Frontal cortex (tissue), 4 donors: ENCODE results near the gene DDIT3. TPM values are rescaled to one million over a fixed set of nuclear protein-coding genes. Genes with fewer than 3 reads are reported as not detected.

ENCODE experiments used
- DNase-seq, 2 donors: peaks; one replicate each; pipeline ENCODE4 v3.0.0; 2012; ENCODE audit warnings: low spot score in 2 of 2
- FAIRE-seq: peaks from 2 replicates; lab custom pipeline; 2012; peaks lifted over from hg19 to GRCh38; lab: Jason Lieb, UNC
- small RNA-seq: library from RNA; depleted of rRNA; stranded (forward); fragments of <200 nt; gene quantifications from one replicate; pipeline ENCODE3, GENCODE V24; 2014
- total RNA-seq: library from RNA; depleted of rRNA; stranded (reverse); fragments of >200 nt; gene quantifications from one replicate; pipeline ENCODE4 v1.2.3, GENCODE V29; 2014
- donor health status: control.
- donor health status: control.
- donor health status: control.

DDIT3 gene
- total RNA-seq, 1 donor from 2014 or later: 4.9 TPM

- DNase-seq: no peak
- no peak for FAIRE-seq
Measured at GRCh38 chr12:57473886-57474285, 46.4 kb downstream of the DDIT3 start.

- DNase-seq (no peak), FAIRE-seq (no peak)
Measured at GRCh38 chr12:57473392-57473791, 46.9 kb downstream of the DDIT3 start.

- FAIRE-seq (no peak), DNase-seq (no peak)
Measured at GRCh38 chr12:57472391-57472790, 47.9 kb downstream of the DDIT3 start.

- no peak for DNase-seq
- no peak for FAIRE-seq
Measured at GRCh38 chr12:57471661-57472060, 48.7 kb downstream of the DDIT3 start.

- DNase-seq: no peak
- no peak for FAIRE-seq
Measured at GRCh38 chr12:57470970-57471656, 49.2 kb downstream of the DDIT3 start.

- FAIRE-seq (no peak), DNase-seq (no peak)
Measured at GRCh38 chr12:57470286-57470969, 49.9 kb downstream of the DDIT3 start.

- FAIRE-seq: no peak
- DNase-seq: no peak
Measured at GRCh38 chr12:57469296-57470164, 50.8 kb downstream of the DDIT3 start.

GRCh38 chr12:57467915-57468314, 52.4 kb downstream of the DDIT3 start:
- FAIRE-seq (no peak), DNase-seq (no peak)

GRCh38 chr12:57467212-57467874, 53.0 kb downstream of the DDIT3 start:
- DNase-seq (no peak), FAIRE-seq (no peak)

Small RNA genes within 50 kb of the gene (small RNA-seq; reads per million reads assigned to genes)
- not detected for gene MIR616

Other genes starting within 250 kb of the DDIT3 start
- 17.1 TPM for gene R3HDM2, start 89.5 kb downstream of the DDIT3 start, total RNA-seq
- not detected for gene INHBC, start 85.7 kb downstream of the DDIT3 start, total RNA-seq
- not detected for gene INHBE, start 65.2 kb downstream of the DDIT3 start, total RNA-seq
- under 0.01 TPM for gene GLI1, start 60.7 kb downstream of the DDIT3 start, total RNA-seq
- 1.2 TPM for gene ARHGAP9, start 40.6 kb downstream of the DDIT3 start, total RNA-seq
- gene MARS1, start 32.4 kb downstream of the DDIT3 start, total RNA-seq: 82.3 TPM
- gene MBD6, start 2.3 kb upstream of the DDIT3 start, total RNA-seq: 1.2 TPM
- 136 TPM for gene DCTN2, start 26.7 kb upstream of the DDIT3 start, total RNA-seq
- gene KIF5A, start 29.5 kb upstream of the DDIT3 start, total RNA-seq: 42.8 TPM
- 11.0 TPM for gene PIP4K2C, start 70.7 kb upstream of the DDIT3 start, total RNA-seq
- 51.4 TPM for gene DTX3, start 84.3 kb upstream of the DDIT3 start, total RNA-seq
- gene ARHGEF25, start 90.9 kb upstream of the DDIT3 start, total RNA-seq: 38.3 TPM
- gene B4GALNT1, start 112.7 kb upstream of the DDIT3 start, total RNA-seq: 37.5 TPM
- gene OS9, start 173.6 kb upstream of the DDIT3 start, total RNA-seq: 151 TPM
- 25.7 TPM for gene AGAP2, start 218.2 kb upstream of the DDIT3 start, total RNA-seq
- gene TSPAN31, start 224.5 kb upstream of the DDIT3 start, total RNA-seq: 38.3 TPM
- 51.4 TPM for gene CDK4, start 231.8 kb upstream of the DDIT3 start, total RNA-seq
- gene MARCHF9, start 234.6 kb upstream of the DDIT3 start, total RNA-seq: 17.5 TPM
- not detected for gene CYP27B1, start 246.6 kb upstream of the DDIT3 start, total RNA-seq